ENCODE measurements around the gene SMIM14. TPM values are rescaled to one million over a fixed set of nuclear protein-coding genes. Genes with fewer than 3 reads are reported as not detected.
A peak's percentile ranks its signal among the peaks of the same experiment; 100 is the strongest.
"Not testable (repeated sequence)": the region's sequence is repeated elsewhere in the genome, so short reads cannot be mapped to it uniquely, and the experiment has no call there.

The SMIM14 gene
- total and polyA plus RNA-seq, 9 of the 15 experiments (the other 6 are each of a cell fraction or from before 2014, with no cell fraction given), result 0.98 to 3.7 (median 2.2) TPM

DNA sequence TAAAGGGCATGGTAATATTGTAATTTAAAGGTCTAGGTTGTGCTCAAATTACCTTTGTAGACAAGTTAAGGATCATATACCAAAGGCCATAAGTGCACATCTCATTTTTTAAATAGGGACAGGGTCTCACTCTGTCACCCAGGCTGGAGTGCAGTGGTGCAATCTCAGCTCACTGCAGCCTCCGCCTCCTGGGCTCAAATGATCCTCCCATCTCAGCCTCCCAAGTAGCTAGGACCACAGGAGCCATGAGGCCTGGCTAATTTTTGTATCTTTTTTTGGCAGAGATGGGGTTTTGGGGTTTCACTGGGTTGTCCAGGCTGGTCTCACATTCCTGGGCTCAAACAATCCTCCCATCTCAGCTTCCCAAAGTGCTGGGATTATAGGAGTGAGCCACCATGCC is 124.4 kb downstream of the SMIM14 start:
- BruUV-seq (replicated peaks); H3K27me3 ChIP-seq (ENCODE audit: control insufficient read depth in 2 of 2, insufficient read depth in 2 of 2, low read length in 2 of 2); H3K27ac ChIP-seq (ENCODE audit: extremely low read depth, low read depth, low read length); H3K9me3 ChIP-seq (replicated peaks; ENCODE audit: control insufficient read depth, insufficient read depth, low read depth, low read length); H3K4me3 ChIP-seq; H3K4me1 ChIP-seq (replicated peaks in 1 of 2; ENCODE audit: control insufficient read depth in 2 of 2, insufficient read depth in 2 of 2, low read length in 2 of 2); CTCF ChIA-PET (ENCODE audit: low intra/inter-chr PET ratio); DNase-seq (ENCODE audit: extremely low read depth in 1 of 4, low spot score in 3 of 4); H3K9ac ChIP-seq (ENCODE audit: insufficient read depth in 1 of 2, low read depth in 2 of 2, low read length in 2 of 2); intact Hi-C loops (cut with micrococcal nuclease); H2AFZ ChIP-seq (ENCODE audit: low read depth, low read length); H3K79me2 ChIP-seq (ENCODE audit: control insufficient read depth, insufficient read depth, low read length); H3K9me1 ChIP-seq (ENCODE audit: control insufficient read depth, insufficient read depth, low read length); ATAC-seq; H4K20me1 ChIP-seq (replicated peaks; ENCODE audit: control insufficient read depth, insufficient read depth, low read length); H3K4me2 ChIP-seq (ENCODE audit: insufficient read depth, low read length); FAIRE-seq; in situ Hi-C loops (cut with MboI): not testable (repeated sequence)
- POLR2A ChIA-PET, result interaction anchor here (1.4 to 1.7 kb wide), 2 partner anchors 12 to 17 kb away, joined by 3 to 6 read pairs; no protein-coding TSS in a partner anchor
- H3K36me3 ChIP-seq (ENCODE audit: control insufficient read depth, insufficient read depth, low read length), result peaks cover 24% of the 10 kb centered on the region; the same call in 2 of the 3 replicates
- WGBS (ENCODE audit: insufficient coverage, low coverage, missing lambda C conversion rate), result 100% methylated on average over 1 of the region's 1 CpG

DNA sequence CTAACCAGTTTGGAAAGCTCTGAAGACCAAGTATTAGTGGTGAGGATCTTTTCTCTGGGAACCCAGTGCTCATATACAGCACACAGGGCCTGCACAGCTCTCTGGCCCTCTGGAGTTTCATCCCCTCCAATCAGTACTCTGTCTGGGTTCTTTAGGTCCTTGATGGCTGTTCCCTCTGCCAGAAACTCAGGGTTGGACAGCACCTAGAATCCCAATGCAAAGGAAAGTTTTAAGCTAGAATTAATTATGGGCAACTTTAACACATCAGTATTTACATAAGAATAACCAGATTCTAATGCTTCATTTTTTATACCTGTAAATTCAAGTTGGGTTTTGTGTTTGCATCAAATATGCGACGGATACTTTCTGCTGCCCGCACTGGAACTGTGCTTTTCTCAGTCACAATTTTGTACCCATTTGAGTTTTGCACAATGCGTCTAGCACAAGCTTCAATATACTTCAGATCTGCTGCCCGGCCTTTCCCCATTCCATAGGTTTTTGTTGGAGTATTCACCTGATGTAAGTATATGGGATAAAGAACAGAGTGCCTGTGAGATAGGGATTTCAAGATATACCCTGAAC is 128.2 kb downstream of the SMIM14 start:
- CTCF ChIA-PET (ENCODE audit: low intra/inter-chr PET ratio), result no interaction called here
- TF ChIP-seq TAL1 (IDR thresholded peaks at IDR 0.05) (no peak), HDAC1 (IDR thresholded peaks at IDR 0.05) (no peak), GATA2 (CRISPR knock-in tag; IDR thresholded peaks at IDR 0.05) (no peak), KDM4B (IDR thresholded peaks at IDR 0.05; ENCODE audit: borderline replicate concordance in 2 of 2, low read depth in 1 of 2) (no peak), ZBED1 (IDR thresholded peaks at IDR 0.05) (no peak), TAF7 (tag; IDR thresholded peaks at IDR 0.05) (no peak), ZNF143 (CRISPR knock-in tag; IDR thresholded peaks at IDR 0.05) (no peak), GATAD2B (IDR thresholded peaks at IDR 0.05; ENCODE audit: borderline replicate concordance) (no peak), NONO (IDR thresholded peaks at IDR 0.05; ENCODE audit: low read depth in 2 of 2, low read length in 1 of 2) (no peak), ZNF24 (IDR thresholded peaks at IDR 0.05) (no peak), RBM34 (IDR thresholded peaks at IDR 0.05; ENCODE audit: borderline replicate concordance, insufficient read depth, low read length) (no peak)
- TF ChIP-seq, protein P1, sequence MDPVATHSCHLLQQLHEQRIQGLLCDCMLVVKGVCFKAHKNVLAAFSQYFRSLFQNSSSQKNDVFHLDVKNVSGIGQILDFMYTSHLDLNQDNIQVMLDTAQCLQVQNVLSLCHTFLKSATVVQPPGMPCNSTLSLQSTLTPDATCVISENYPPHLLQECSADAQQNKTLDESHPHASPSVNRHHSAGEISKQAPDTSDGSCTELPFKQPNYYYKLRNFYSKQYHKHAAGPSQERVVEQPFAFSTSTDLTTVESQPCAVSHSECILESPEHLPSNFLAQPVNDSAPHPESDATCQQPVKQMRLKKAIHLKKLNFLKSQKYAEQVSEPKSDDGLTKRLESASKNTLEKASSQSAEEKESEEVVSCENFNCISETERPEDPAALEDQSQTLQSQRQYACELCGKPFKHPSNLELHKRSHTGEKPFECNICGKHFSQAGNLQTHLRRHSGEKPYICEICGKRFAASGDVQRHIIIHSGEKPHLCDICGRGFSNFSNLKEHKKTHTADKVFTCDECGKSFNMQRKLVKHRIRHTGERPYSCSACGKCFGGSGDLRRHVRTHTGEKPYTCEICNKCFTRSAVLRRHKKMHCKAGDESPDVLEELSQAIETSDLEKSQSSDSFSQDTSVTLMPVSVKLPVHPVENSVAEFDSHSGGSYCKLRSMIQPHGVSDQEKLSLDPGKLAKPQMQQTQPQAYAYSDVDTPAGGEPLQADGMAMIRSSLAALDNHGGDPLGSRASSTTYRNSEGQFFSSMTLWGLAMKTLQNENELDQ (CRISPR knock-in tag; IDR thresholded peaks at IDR 0.05; ENCODE audit: borderline replicate concordance), result no peak
- TF ChIP-seq, protein P2, sequence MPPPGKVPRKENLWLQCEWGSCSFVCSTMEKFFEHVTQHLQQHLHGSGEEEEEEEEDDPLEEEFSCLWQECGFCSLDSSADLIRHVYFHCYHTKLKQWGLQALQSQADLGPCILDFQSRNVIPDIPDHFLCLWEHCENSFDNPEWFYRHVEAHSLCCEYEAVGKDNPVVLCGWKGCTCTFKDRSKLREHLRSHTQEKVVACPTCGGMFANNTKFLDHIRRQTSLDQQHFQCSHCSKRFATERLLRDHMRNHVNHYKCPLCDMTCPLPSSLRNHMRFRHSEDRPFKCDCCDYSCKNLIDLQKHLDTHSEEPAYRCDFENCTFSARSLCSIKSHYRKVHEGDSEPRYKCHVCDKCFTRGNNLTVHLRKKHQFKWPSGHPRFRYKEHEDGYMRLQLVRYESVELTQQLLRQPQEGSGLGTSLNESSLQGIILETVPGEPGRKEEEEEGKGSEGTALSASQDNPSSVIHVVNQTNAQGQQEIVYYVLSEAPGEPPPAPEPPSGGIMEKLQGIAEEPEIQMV (tag; conservative IDR thresholded peaks at IDR 0.05; ENCODE audit: low read depth), result no peak

More for the DNA sequence above, 128.2 kb downstream of the SMIM14 start:
- Histone ChIP-seq H2AFZ (ENCODE audit: low read depth, low read length) (no peak overlapping the region), H3K27ac (ENCODE audit: extremely low read depth, low read depth, low read length) (no peak overlapping the region), H3K36me3 (ENCODE audit: control insufficient read depth, insufficient read depth, low read length) (peaks cover 53% of the 10 kb centered on the region; the same call in 2 of the 3 replicates), H3K27me3 (ENCODE audit: control insufficient read depth in 2 of 2, insufficient read depth in 2 of 2, low read length in 2 of 2) (no peaks in the 10 kb centered on the region), H4K20me1 (replicated peaks; ENCODE audit: control insufficient read depth, insufficient read depth, low read length) (no peaks in the 10 kb centered on the region), H3K79me2 (ENCODE audit: control insufficient read depth, insufficient read depth, low read length) (no peaks in the 10 kb centered on the region), H3K4me3 (no peak overlapping the region), H3K4me1 (replicated peaks in 1 of 2; ENCODE audit: control insufficient read depth in 2 of 2, insufficient read depth in 2 of 2, low read length in 2 of 2) (peaks cover 4 to 6% of the 10 kb centered on the region in 2 experiments; a peak in 4 of 5 replicates), H3K9me1 (ENCODE audit: control insufficient read depth, insufficient read depth, low read length) (no peaks in the 10 kb centered on the region), H3K4me2 (ENCODE audit: insufficient read depth, low read length) (no peak overlapping the region), H3K9ac (ENCODE audit: insufficient read depth in 1 of 2, low read depth in 2 of 2, low read length in 2 of 2) (no peak overlapping the region), H3K9me3 (replicated peaks; ENCODE audit: control insufficient read depth, insufficient read depth, low read depth, low read length) (no peaks in the 10 kb centered on the region)
- ATAC-seq (no peak), FAIRE-seq (no peak), DNase-seq (ENCODE audit: extremely low read depth in 1 of 4, low spot score in 3 of 4) (no peak)
- POLR2A ChIA-PET, result interaction anchor here (0.8 to 1.2 kb wide), 2 partner anchors 11 to 31 kb away, joined by 3 read pairs; no protein-coding TSS in a partner anchor
- intact Hi-C loops (cut with micrococcal nuclease), result no loop called here
- WGBS (ENCODE audit: insufficient coverage, low coverage, missing lambda C conversion rate), result 89% methylated on average over 5 of the region's 5 CpGs
- in situ Hi-C loops (cut with MboI), result no loop called here
- BruUV-seq (replicated peaks), result TSS peak; percentile 49

Measured in K562 (cell line).